Fibroblast of pulmonary artery (primary cell): ENCODE measurements around the gene IL24.

Experiments used
- DNase-seq: peaks from one replicate; pipeline ENCODE4 v3.0.0-alpha.2; 2010; ENCODE audit warnings: low read depth
- H3K4me3 ChIP-seq: replicated peaks from 2 replicates; pipeline ENCODE4 v1.5.1; 2011; ENCODE audit warnings: low read depth, mild to moderate bottlenecking, control low read depth, low read length, moderate library complexity
- CTCF ChIP-seq: IDR thresholded peaks from 2 replicates; pipeline ENCODE4 v1.5.1; 2011; ENCODE audit warnings: mild to moderate bottlenecking, control low read depth, low read length, inconsistent platforms; ENCODE audit errors: missing control alignments

IL24 gene

GRCh38 chr1:206951318-206952100 is 54.3 kb downstream of the IL24 start:
- no peak overlapping the region for H3K4me3 ChIP-seq
- DNase-seq = no peak

GRCh38 chr1:206952171-206952570 is 54.9 kb downstream of the IL24 start:
- H3K4me3 ChIP-seq = no peak overlapping the region
- DNase-seq = no peak
- TF ChIP-seq CTCF = no peak

More at GRCh38 chr1:206951318-206952100, 54.3 kb downstream of the IL24 start:
- no peak for TF ChIP-seq CTCF

GRCh38 chr1:206953126-206953525 is 55.9 kb downstream of the IL24 start:
- TF ChIP-seq CTCF = no peak

GRCh38 chr1:206953626-206954025 is 56.4 kb downstream of the IL24 start:
- no peak overlapping the region for H3K4me3 ChIP-seq
- TF ChIP-seq CTCF = no peak
- no peak for DNase-seq

More at GRCh38 chr1:206953126-206953525, 55.9 kb downstream of the IL24 start:
- H3K4me3 ChIP-seq = no peak overlapping the region
- no peak for DNase-seq
